Keratinocyte (primary cell): ENCODE data around the gene RPH3AL.

Source experiments
- EZH2 ChIP-seq: IDR thresholded peaks from one replicate; pipeline ENCODE4 v1.6.1; 2012; ENCODE audit warnings: inconsistent platforms, mild to moderate bottlenecking, low read length, moderate library complexity
- TF ChIP-seq, protein P1 (sequence below), 3 experiments: IDR thresholded peaks in 1 of 3; conservative IDR thresholded peaks in 1 of 3; optimal IDR thresholded peaks in 1 of 3; 2 replicates in 2 of 3; 3 replicates in 1 of 3; pipeline versions ENCODE3 to v1.5.1; 2011; ENCODE audit warnings: low read length in 3 of 3, mild to moderate bottlenecking in 3 of 3, moderate library complexity in 2 of 3, control low read depth in 1 of 3, inconsistent platforms in 1 of 3; ENCODE audit not compliant: insufficient read depth in 2 of 3; ENCODE audit errors: extremely low read depth in 1 of 3

DNA sequence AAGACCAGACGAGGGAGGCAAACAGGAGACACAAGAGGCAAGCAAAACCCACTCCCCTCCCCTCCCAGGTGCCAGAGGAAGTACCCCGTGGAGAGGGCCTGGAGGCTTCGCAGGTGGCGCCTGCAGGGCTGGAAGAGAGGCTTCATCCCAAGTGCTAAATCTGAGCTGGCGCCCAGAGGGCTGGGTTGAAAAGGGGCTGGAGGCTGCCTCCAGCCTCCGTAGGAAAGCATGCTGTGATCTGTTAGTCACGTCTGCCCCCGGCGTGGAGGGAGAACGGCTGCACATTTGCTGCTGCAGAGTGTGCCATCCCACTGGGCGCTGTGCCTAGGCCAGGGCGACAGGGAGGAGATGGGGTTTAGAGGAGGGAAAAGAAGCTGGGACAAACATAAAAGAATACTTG lies 16.9 kb downstream of the RPH3AL start:
- TF ChIP-seq, protein P1, sequence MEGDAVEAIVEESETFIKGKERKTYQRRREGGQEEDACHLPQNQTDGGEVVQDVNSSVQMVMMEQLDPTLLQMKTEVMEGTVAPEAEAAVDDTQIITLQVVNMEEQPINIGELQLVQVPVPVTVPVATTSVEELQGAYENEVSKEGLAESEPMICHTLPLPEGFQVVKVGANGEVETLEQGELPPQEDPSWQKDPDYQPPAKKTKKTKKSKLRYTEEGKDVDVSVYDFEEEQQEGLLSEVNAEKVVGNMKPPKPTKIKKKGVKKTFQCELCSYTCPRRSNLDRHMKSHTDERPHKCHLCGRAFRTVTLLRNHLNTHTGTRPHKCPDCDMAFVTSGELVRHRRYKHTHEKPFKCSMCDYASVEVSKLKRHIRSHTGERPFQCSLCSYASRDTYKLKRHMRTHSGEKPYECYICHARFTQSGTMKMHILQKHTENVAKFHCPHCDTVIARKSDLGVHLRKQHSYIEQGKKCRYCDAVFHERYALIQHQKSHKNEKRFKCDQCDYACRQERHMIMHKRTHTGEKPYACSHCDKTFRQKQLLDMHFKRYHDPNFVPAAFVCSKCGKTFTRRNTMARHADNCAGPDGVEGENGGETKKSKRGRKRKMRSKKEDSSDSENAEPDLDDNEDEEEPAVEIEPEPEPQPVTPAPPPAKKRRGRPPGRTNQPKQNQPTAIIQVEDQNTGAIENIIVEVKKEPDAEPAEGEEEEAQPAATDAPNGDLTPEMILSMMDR (optimal IDR thresholded peaks at IDR 0.05 in 1 of 3, IDR thresholded peaks at IDR 0.05 in 1 of 3, conservative IDR thresholded peaks at IDR 0.05 in 1 of 3; ENCODE audit: extremely low read depth in 1 of 3, insufficient read depth in 2 of 3, low read length in 3 of 3): no peak
- no peak for TF ChIP-seq EZH2
